Fibroblast of lung (primary cell): ENCODE results near the gene PLPP1. TPM values are rescaled to one million over a fixed set of nuclear protein-coding genes. Genes with fewer than 3 reads are reported as not detected.

Experiments used
- DNase-seq, 2 donors: peaks; one replicate each; pipeline versions ENCODE4 v3.0.0 to v3.0.0-alpha.2; 2010; ENCODE audit warnings: low read depth in 2 of 2
- H2AFZ ChIP-seq: 2 replicates; pipeline ENCODE4 v1.5.1; 2012; ENCODE audit warnings: low read length, control low read depth, inconsistent platforms
- H3K27ac ChIP-seq: 2 replicates; pipeline ENCODE4 v1.5.1; 2011; ENCODE audit warnings: low read length, control low read depth; ENCODE audit not compliant: insufficient read depth
- H3K27me3 ChIP-seq: 2 replicates; pipeline ENCODE4 v1.5.1; 2011; ENCODE audit warnings: mild to moderate bottlenecking, low read length; ENCODE audit not compliant: control insufficient read depth, insufficient read depth
- H3K36me3 ChIP-seq: 2 replicates; pipeline ENCODE4 v1.5.1; 2011; ENCODE audit warnings: low read length; ENCODE audit not compliant: control insufficient read depth, insufficient read depth
- H3K4me1 ChIP-seq: 2 replicates; pipeline ENCODE4 v1.5.1; 2011; ENCODE audit warnings: low read length; ENCODE audit not compliant: control insufficient read depth, insufficient read depth; ENCODE audit errors: extremely low read depth
- H3K4me2 ChIP-seq: 2 replicates; pipeline ENCODE4 v1.5.1; 2011; ENCODE audit warnings: low read length, control low read depth; ENCODE audit not compliant: insufficient read depth; ENCODE audit errors: extremely low read depth
- H3K4me3 ChIP-seq, 4 experiments: fragments of 200-600 bp in 1 of 4; sonication (generic) in 1 of 4; replicated peaks in 1 of 4; 2 replicates each; pipeline ENCODE4 v1.5.1; 2011 to 2016; ENCODE audit warnings: low read length in 4 of 4, low read depth in 3 of 4, mild to moderate bottlenecking in 3 of 4, control low read depth in 2 of 4, inconsistent platforms in 1 of 4, mixed read lengths in 1 of 4; ENCODE audit not compliant: insufficient read depth in 1 of 4; ENCODE audit errors: control extremely low read depth in 1 of 4
- H3K79me2 ChIP-seq: 2 replicates; pipeline ENCODE4 v1.5.1; 2012; ENCODE audit warnings: mild to moderate bottlenecking, low read length, inconsistent platforms; ENCODE audit not compliant: control insufficient read depth, insufficient read depth
- H3K9ac ChIP-seq: 2 replicates; pipeline ENCODE4 v1.5.1; 2011; ENCODE audit warnings: mild to moderate bottlenecking, low read length, control low read depth; ENCODE audit not compliant: insufficient read depth
- H3K9me3 ChIP-seq: 2 replicates; pipeline ENCODE4 v1.5.1; 2012; ENCODE audit warnings: low read depth, low read length; ENCODE audit not compliant: control insufficient read depth, insufficient read depth
- H4K20me1 ChIP-seq: 2 replicates; pipeline ENCODE4 v1.5.1; 2011; ENCODE audit warnings: low read length; ENCODE audit not compliant: control insufficient read depth, insufficient read depth; ENCODE audit errors: extremely low read depth
- EZH2 ChIP-seq: IDR thresholded peaks from 2 replicates; pipeline ENCODE4 v1.5.1; 2012; ENCODE audit warnings: low read length, control low read depth, mild to moderate bottlenecking; ENCODE audit errors: missing control alignments
- polyA minus RNA-seq: library from RNA; depleted of rRNA, polyadenylated mRNA; stranded (reverse); fragments of >200 nt; gene quantifications from 2 replicates; pipeline ENCODE4 v1.2.3, GENCODE V29; 2011; ENCODE audit warnings: low replicate concordance
- polyA plus RNA-seq, 2 donors: library from polyadenylated mRNA; depleted of rRNA in 1 of 2; stranded (reverse) in 1 of 2; unstranded in 1 of 2; fragments of >200 nt; gene quantifications; 2 replicates each; pipeline ENCODE4 v1.2.1, GENCODE V29; 2011 to 2012; ENCODE audit warnings: missing spikeins in 1 of 2
- total RNA-seq: library from RNA; depleted of rRNA; stranded (reverse); fragments of >200 nt; gene quantifications from 2 replicates; pipeline ENCODE4 v1.2.1, GENCODE V29; 2014
- TF ChIP-seq, protein P1 (sequence below), 2 donors: IDR thresholded peaks in 1 of 2; conservative IDR thresholded peaks in 1 of 2; 1 replicate in 1 of 2; 2 replicates in 1 of 2; pipeline ENCODE4 v1.5.1; 2011 to 2012; ENCODE audit warnings: low read length in 2 of 2, control low read depth in 1 of 2, inconsistent platforms in 1 of 2, low read depth in 1 of 2, mild to moderate bottlenecking in 1 of 2

PLPP1 gene
- total RNA-seq: 51.4 and 73.5 TPM in 2 replicates
- 49.6 and 76.8 TPM in 2 replicates for polyA plus RNA-seq
- polyA plus RNA-seq (2012): 28.6 and 38.1 TPM in 2 replicates
- 5.9 and 27.9 TPM in 2 replicates for polyA minus RNA-seq

DNA sequence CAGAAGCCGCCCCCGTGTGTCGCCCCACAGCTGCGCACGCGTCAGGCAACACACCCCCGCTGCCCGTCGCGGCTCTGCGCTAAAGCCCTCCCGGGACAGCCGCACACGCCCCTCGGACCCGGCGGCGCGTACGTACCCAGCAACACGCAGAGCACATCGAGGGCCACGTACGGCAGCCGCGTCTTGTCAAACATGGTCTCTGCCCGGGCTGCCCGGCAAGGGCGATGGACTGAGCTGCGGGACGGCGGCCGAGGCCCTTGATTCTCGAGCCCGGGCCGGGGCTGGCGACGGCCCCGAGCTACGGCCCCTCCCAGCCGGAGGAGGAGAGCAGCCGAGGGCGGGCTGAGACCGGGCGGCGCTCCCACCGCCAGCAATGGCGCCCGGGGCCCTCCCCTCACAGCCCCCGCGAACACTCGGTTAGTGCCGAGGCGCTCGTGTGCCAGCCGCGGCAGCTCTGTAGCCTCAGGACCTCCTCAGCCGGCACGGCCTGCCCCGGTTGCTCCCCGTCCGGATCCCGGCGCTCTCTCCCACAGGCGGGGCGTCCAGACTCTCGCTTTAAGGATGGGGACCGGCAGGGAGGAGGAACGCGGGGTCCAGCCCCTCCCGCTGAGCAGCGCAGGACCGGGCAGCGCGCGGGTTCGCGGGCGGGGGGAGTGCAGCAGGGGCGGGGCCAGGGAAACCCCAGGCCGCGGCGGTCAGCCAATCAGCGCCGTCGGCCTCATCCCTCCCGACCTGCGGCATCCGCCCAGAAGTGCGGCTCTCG, at the start of gene PLPP1:
TSS of gene PLPP1 (minus strand) at position 529 of the 763 bp plus-strand sequence. CDS start at position 194, 335 bp downstream.
- Histone ChIP-seq H3K79me2 (peaks cover 17% of the 10 kb centered on the region), H3K4me1 (peaks cover 4% of the 10 kb centered on the region), H3K27me3 (no peaks in the 10 kb centered on the region), H3K4me2 (peak within 1 kb of the TSS; percentile 97), H2AFZ (peak within 1 kb of the TSS; percentile 97), H3K9ac (peak within 1 kb of the TSS; percentile 89), H3K4me3 (peak within 1 kb of the TSS; percentile 71 to 91 (median 82)), H3K9me3 (no peaks in the 10 kb centered on the region), H3K36me3 (no peaks in the 10 kb centered on the region), H4K20me1 (no peaks in the 10 kb centered on the region), H3K27ac (peak within 1 kb of the TSS; percentile 76)
- DNase-seq: peak; percentile 87
- TF ChIP-seq, protein P1, sequence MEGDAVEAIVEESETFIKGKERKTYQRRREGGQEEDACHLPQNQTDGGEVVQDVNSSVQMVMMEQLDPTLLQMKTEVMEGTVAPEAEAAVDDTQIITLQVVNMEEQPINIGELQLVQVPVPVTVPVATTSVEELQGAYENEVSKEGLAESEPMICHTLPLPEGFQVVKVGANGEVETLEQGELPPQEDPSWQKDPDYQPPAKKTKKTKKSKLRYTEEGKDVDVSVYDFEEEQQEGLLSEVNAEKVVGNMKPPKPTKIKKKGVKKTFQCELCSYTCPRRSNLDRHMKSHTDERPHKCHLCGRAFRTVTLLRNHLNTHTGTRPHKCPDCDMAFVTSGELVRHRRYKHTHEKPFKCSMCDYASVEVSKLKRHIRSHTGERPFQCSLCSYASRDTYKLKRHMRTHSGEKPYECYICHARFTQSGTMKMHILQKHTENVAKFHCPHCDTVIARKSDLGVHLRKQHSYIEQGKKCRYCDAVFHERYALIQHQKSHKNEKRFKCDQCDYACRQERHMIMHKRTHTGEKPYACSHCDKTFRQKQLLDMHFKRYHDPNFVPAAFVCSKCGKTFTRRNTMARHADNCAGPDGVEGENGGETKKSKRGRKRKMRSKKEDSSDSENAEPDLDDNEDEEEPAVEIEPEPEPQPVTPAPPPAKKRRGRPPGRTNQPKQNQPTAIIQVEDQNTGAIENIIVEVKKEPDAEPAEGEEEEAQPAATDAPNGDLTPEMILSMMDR (conservative IDR thresholded peaks at IDR 0.05 in 1 of 2, IDR thresholded peaks at IDR 0.05 in 1 of 2; ENCODE audit: low read depth in 1 of 2, low read length in 2 of 2): no peak
- no peak for TF ChIP-seq EZH2

DNA sequence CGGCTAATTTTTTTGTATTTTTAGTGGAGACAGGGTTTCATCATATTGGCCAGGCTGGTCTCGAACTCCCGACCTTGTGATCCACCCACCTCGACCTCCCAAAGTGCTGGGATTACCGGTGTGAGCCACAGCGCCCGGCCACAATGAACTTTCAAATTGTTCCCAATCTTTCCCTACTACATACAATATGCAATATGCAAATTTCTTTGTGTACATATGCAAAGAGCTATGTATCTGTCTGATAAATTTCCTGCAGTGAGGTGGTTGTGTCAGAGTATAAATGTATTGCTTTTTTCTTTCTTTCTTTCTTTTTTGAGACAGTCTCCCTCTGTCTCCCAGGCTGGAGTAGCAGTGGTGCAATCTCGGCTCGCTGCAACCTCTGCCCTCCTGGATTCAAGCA, 48.8 kb upstream of the PLPP1 start:
- H3K4me2 ChIP-seq: no peak overlapping the region
- no peaks in the 10 kb centered on the region for H3K79me2 ChIP-seq
- no peaks in the 10 kb centered on the region for H3K9me3 ChIP-seq
- H4K20me1 ChIP-seq: no peaks in the 10 kb centered on the region
- TF ChIP-seq EZH2: no peak
- TF ChIP-seq, protein P1 (conservative IDR thresholded peaks at IDR 0.05 in 1 of 2, IDR thresholded peaks at IDR 0.05 in 1 of 2; ENCODE audit: low read depth in 1 of 2, low read length in 2 of 2): no peak
- H3K9ac ChIP-seq: no peak overlapping the region
- H3K27me3 ChIP-seq: no peaks in the 10 kb centered on the region
- no peak for DNase-seq
- no peak overlapping the region for H2AFZ ChIP-seq
- no peak overlapping the region for H3K27ac ChIP-seq
- H3K4me3 ChIP-seq: no peak overlapping the region
- no peaks in the 10 kb centered on the region for H3K36me3 ChIP-seq
- H3K4me1 ChIP-seq: no peaks in the 10 kb centered on the region

DNA sequence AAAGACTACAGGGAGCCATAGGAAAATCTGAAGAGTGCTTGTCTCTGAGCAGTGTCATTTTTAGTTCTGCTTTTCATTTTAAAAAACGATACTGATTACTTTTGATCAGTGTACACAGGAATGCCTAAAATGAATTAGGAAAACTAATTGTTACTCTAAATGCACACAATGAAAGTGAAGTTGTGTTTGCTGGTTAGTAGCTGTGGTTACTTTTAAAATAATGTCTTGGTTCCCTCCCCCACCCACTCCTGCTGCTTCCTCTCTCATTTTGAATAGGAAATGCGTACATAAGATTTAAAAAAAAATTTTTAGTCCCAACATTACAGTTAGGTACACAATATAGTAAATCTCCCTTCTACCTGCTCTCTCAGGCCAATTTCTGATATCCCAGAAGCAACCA, 47.5 kb upstream of the PLPP1 start:
- H3K79me2 ChIP-seq: no peaks in the 10 kb centered on the region
- TF ChIP-seq EZH2: no peak
- TF ChIP-seq, protein P1 (conservative IDR thresholded peaks at IDR 0.05 in 1 of 2, IDR thresholded peaks at IDR 0.05 in 1 of 2; ENCODE audit: low read depth in 1 of 2, low read length in 2 of 2): no peak

More for the DNA sequence above, 47.5 kb upstream of the PLPP1 start:
- Histone ChIP-seq H3K4me1 (no peaks in the 10 kb centered on the region), H2AFZ (no peak overlapping the region), H3K4me2 (no peak overlapping the region), H3K9ac (no peak overlapping the region), H3K27me3 (no peaks in the 10 kb centered on the region), H3K27ac (no peak overlapping the region), H3K36me3 (no peaks in the 10 kb centered on the region), H4K20me1 (no peaks in the 10 kb centered on the region), H3K4me3 (no peak overlapping the region), H3K9me3 (no peaks in the 10 kb centered on the region)
- DNase-seq: no peak
